ENCODE measurements around the gene DENND4B.

- TF ChIP-seq CTCF (IDR thresholded peaks at IDR 0.05), result no peak
- no peak for TF ChIP-seq POLR2A (IDR thresholded peaks at IDR 0.05)
Measured at GRCh38 chr1:153886127-153886526, 60.4 kb downstream of the DENND4B start.

Measured in thyroid gland (tissue), 4 donors.